Measurements from ENCODE around the gene KDM1B.

- TF ChIP-seq, protein P1, sequence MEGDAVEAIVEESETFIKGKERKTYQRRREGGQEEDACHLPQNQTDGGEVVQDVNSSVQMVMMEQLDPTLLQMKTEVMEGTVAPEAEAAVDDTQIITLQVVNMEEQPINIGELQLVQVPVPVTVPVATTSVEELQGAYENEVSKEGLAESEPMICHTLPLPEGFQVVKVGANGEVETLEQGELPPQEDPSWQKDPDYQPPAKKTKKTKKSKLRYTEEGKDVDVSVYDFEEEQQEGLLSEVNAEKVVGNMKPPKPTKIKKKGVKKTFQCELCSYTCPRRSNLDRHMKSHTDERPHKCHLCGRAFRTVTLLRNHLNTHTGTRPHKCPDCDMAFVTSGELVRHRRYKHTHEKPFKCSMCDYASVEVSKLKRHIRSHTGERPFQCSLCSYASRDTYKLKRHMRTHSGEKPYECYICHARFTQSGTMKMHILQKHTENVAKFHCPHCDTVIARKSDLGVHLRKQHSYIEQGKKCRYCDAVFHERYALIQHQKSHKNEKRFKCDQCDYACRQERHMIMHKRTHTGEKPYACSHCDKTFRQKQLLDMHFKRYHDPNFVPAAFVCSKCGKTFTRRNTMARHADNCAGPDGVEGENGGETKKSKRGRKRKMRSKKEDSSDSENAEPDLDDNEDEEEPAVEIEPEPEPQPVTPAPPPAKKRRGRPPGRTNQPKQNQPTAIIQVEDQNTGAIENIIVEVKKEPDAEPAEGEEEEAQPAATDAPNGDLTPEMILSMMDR (IDR thresholded peaks at IDR 0.05), result no peak
- TF ChIP-seq EP300 (IDR thresholded peaks at IDR 0.05), result no peak
- no peak for TF ChIP-seq POLR2A (IDR thresholded peaks at IDR 0.05)
Observed at GRCh38 chr6:18234564-18234963, 79.3 kb downstream of the KDM1B start.

All from ovary (tissue), 3 donors.